SU-DHL-6 (cell line): Measurements from ENCODE around the gene COL6A1.

Experiments used
- CTCF ChIP-seq: fragments of 200-600 bp; sonication (generic); IDR thresholded peaks from one replicate; pipeline ENCODE4 v1.5.1; 2017; ENCODE audit warnings: antibody characterized with exemption, mild to moderate bottlenecking, low read length, moderate library complexity; ENCODE audit not compliant: insufficient read depth, poor library complexity, severe bottlenecking
- EZH2phosphoT487 ChIP-seq: fragments of 200-600 bp; sonication (generic), shearing (Covaris generic); conservative IDR thresholded peaks from 2 replicates; pipeline ENCODE4 v1.6.1; 2018; ENCODE audit warnings: mild to moderate bottlenecking, antibody characterized with exemption, low read length, moderate library complexity, mixed read lengths

DNA sequence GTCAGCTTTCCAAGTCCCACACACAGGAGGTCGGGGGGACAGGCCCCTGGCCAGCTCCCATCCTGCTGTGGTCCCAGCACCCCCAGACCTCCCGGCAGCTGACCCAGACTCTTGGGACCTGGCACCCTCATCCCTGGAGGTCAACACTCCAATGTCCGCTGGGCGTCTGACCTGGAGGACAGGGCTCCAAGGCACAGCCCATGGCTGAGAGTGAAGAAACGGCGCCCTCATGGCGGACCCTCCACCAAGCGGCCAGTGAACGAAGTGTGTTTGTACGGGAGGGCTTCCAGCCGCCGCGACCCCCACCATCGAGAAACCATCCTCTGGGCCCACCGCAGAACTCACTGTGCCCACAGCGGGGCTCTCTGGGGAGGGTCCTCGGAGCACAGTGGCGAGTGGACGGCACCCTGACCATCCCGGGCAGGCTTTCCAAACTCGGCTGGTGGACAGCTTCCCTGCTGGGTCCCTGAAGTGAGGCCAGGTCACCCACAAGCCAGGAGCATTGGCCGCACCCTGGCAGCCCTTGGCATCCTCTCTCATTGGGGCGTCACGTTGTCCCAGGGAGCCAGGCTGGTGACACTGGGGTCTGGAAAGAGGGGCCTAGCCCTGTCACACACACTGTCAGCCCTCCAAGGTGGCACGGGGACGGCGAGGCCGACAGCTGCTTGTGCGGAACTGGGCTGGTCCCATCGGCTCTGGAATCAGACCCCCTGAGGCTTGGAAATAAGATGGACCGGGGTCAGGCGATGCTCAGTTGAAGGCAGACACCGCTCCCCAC lies 68.5 kb downstream of the COL6A1 start:
- TF ChIP-seq CTCF: no peak
- TF ChIP-seq EZH2phosphoT487: no peak
